ENCODE results near the gene DMAC2L. TPM values are rescaled to one million over a fixed set of nuclear protein-coding genes. Genes with fewer than 3 reads are reported as not detected.
"Not testable (repeated sequence)": the region's sequence is repeated elsewhere in the genome, so short reads cannot be mapped to it uniquely, and the experiment has no call there.

The DMAC2L gene
- total RNA-seq, 2 experiments from 2014 or later, result 13.8 to 33.0 TPM

- BruUV-seq (replicated peaks), result no TSS peak
Measured at GRCh38 chr14:50364792-50365191, 52.7 kb downstream of the DMAC2L start.

GRCh38 chr14:50365572-50365971, 53.4 kb downstream of the DMAC2L start:
- DNase-seq (ENCODE audit: low spot score); H3K27ac ChIP-seq (ENCODE audit: low read depth, low read length, poor library complexity, severe bottlenecking); CTCF ChIA-PET (ENCODE audit: unreplicated experiment); intact Hi-C loops (cut with micrococcal nuclease; ENCODE audit: unreplicated experiment); H3K9me2 ChIP-seq (ENCODE audit: insufficient read depth, low read length); H3K79me2 ChIP-seq (ENCODE audit: insufficient read depth, low read depth, low read length); H4K20me1 ChIP-seq (ENCODE audit: insufficient read depth, low read length); H3K4me2 ChIP-seq (ENCODE audit: low read length); H2AFZ ChIP-seq (ENCODE audit: low read length); H3K9me3 ChIP-seq (ENCODE audit: low read length); H3K36me3 ChIP-seq (ENCODE audit: insufficient read depth, low read length); H3K4me3 ChIP-seq (ENCODE audit: low read depth, low read length, poor library complexity, severe bottlenecking); BruUV-seq (replicated peaks): not testable (repeated sequence)
- POLR2A ChIA-PET, result interaction anchor here (1.4 kb wide), 1 partner anchor 17 kb away, joined by 3 read pairs; no protein-coding TSS in a partner anchor
- H3K4me1 ChIP-seq (ENCODE audit: insufficient read depth, low read length, poor library complexity, severe bottlenecking), result peaks cover 12% of the 10 kb centered on the region

More at GRCh38 chr14:50364792-50365191, 52.7 kb downstream of the DMAC2L start:
- intact Hi-C loops (cut with micrococcal nuclease; ENCODE audit: unreplicated experiment), result loop anchor here (5.0 kb wide), 1 partner anchor 52 kb away; the partner anchor contains the start of genes DMAC2L and L2HGDH
- Histone ChIP-seq H4K20me1 (ENCODE audit: insufficient read depth, low read length) (no peaks in the 10 kb centered on the region), H2AFZ (ENCODE audit: low read length) (no peak overlapping the region), H3K4me1 (ENCODE audit: insufficient read depth, low read length, poor library complexity, severe bottlenecking) (peaks cover 12% of the 10 kb centered on the region), H3K79me2 (ENCODE audit: insufficient read depth, low read depth, low read length) (no peaks in the 10 kb centered on the region), H3K9me2 (ENCODE audit: insufficient read depth, low read length) (no peaks in the 10 kb centered on the region), H3K4me2 (ENCODE audit: low read length) (no peak overlapping the region), H3K9me3 (ENCODE audit: low read length) (no peaks in the 10 kb centered on the region), H3K36me3 (ENCODE audit: insufficient read depth, low read length) (no peaks in the 10 kb centered on the region), H3K27ac (ENCODE audit: low read depth, low read length, poor library complexity, severe bottlenecking) (no peak overlapping the region), H3K4me3 (ENCODE audit: low read depth, low read length, poor library complexity, severe bottlenecking) (no peak overlapping the region)
- no peak for DNase-seq (ENCODE audit: low spot score)
- TF ChIP-seq, protein P1, sequence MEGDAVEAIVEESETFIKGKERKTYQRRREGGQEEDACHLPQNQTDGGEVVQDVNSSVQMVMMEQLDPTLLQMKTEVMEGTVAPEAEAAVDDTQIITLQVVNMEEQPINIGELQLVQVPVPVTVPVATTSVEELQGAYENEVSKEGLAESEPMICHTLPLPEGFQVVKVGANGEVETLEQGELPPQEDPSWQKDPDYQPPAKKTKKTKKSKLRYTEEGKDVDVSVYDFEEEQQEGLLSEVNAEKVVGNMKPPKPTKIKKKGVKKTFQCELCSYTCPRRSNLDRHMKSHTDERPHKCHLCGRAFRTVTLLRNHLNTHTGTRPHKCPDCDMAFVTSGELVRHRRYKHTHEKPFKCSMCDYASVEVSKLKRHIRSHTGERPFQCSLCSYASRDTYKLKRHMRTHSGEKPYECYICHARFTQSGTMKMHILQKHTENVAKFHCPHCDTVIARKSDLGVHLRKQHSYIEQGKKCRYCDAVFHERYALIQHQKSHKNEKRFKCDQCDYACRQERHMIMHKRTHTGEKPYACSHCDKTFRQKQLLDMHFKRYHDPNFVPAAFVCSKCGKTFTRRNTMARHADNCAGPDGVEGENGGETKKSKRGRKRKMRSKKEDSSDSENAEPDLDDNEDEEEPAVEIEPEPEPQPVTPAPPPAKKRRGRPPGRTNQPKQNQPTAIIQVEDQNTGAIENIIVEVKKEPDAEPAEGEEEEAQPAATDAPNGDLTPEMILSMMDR (conservative IDR thresholded peaks at IDR 0.05; ENCODE audit: low read length), result 0 out of 2 replicates have a peak, but pooled peaks have one; percentile 37
- no peak for TF ChIP-seq EZH2phosphoT487 (IDR thresholded peaks at IDR 0.05; ENCODE audit: borderline replicate concordance, low read depth, low read length)
- ChIA-PET POLR2A (interaction anchor here (1.0 to 1.4 kb wide), 2 partner anchors 17 to 26 kb away, joined by 3 read pairs; no protein-coding TSS in a partner anchor), CTCF (ENCODE audit: unreplicated experiment) (no interaction called here)

- no peaks in the 10 kb centered on the region for H3K9me3 ChIP-seq (ENCODE audit: low read length)
- no peak overlapping the region for H3K4me2 ChIP-seq (ENCODE audit: low read length)
- H3K4me1 ChIP-seq (ENCODE audit: insufficient read depth, low read length, poor library complexity, severe bottlenecking), result peaks cover 12% of the 10 kb centered on the region
- H4K20me1 ChIP-seq (ENCODE audit: insufficient read depth, low read length), result no peaks in the 10 kb centered on the region
- TF ChIP-seq, protein P1 (conservative IDR thresholded peaks at IDR 0.05; ENCODE audit: low read length), result no peak
- no peak for TF ChIP-seq EZH2phosphoT487 (IDR thresholded peaks at IDR 0.05; ENCODE audit: borderline replicate concordance, low read depth, low read length)
- BruUV-seq (replicated peaks), result no TSS peak
- no peak overlapping the region for H3K4me3 ChIP-seq (ENCODE audit: low read depth, low read length, poor library complexity, severe bottlenecking)
- intact Hi-C loops (cut with micrococcal nuclease; ENCODE audit: unreplicated experiment), result no loop called here
- ChIA-PET POLR2A (no interaction called here), CTCF (ENCODE audit: unreplicated experiment) (no interaction called here)
- H2AFZ ChIP-seq (ENCODE audit: low read length), result no peak overlapping the region
- no peak for DNase-seq (ENCODE audit: low spot score)
- no peak overlapping the region for H3K27ac ChIP-seq (ENCODE audit: low read depth, low read length, poor library complexity, severe bottlenecking)
- H3K79me2 ChIP-seq (ENCODE audit: insufficient read depth, low read depth, low read length), result no peaks in the 10 kb centered on the region
- H3K36me3 ChIP-seq (ENCODE audit: insufficient read depth, low read length), result no peaks in the 10 kb centered on the region
- H3K9me2 ChIP-seq (ENCODE audit: insufficient read depth, low read length), result no peaks in the 10 kb centered on the region
Measured at GRCh38 chr14:50366115-50366514, 54.0 kb downstream of the DMAC2L start.
